ENCODE results near the gene MAPKAP1.

The MAPKAP1 gene

DNA sequence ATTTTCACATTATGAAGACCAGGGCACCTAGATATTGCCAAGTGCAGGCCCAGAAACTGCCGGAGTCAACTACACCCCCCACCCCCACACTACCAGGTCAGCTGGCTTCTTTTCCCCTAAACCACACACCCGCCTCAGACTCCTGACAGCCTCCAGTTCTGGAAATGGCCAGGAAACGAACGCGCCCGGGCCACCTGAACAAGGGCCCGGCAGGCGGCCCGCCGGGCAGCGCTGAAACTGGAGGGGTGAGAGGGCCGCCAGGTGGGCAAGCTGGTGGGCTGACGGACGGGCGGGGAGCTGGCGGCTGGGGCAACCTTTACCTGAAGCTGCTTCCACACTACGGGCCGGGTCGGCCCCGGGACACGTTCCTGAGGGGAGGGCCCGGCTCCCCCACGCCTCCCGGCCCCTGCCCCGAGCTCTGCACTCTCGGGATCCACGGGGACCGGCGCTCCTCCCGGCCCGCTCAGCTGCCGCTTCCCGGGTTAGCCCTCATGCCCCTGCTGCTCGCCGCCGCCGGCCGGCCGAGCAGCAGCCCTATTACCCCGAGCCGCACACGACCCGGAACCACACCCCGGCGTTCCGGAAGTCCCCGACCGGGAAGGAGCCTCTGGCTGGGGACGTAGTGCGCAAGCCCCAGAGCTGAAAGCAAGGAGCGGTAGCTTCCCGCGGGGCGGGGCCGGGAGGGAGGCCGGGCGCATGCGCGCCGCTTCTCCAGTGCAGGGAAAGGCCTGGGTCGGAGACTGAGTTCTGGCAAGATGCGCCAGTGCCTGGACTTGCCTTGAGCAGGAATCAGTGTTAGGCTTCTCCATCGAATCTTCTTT is at the start of gene MAPKAP1:
TSS of gene MAPKAP1 (minus strand) at position 558 of the 821 bp plus-strand sequence. CDS start 34,634 bp downstream, outside the sequence.
- DNase-seq: peak; percentile 91

DNA sequence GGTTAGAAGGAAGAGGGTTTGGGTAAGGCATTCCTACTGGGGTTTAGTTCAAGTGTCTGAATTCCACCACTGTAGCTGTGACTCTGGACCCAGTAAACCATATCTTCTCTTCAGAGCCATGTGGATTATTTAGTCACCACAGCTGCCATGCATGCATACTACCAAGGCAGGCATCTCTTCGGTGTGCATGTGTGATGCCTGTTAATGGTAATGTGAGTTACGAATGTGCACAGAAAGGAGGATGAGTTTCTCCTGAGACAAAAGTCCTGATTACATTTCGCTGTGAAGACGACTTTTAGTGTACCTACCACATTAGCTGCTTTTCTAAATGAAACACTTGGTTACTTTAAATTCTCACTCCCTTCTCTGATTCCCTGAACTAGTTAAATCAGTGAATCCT is 49.5 kb upstream of the MAPKAP1 start:
- DNase-seq: no peak

DNA sequence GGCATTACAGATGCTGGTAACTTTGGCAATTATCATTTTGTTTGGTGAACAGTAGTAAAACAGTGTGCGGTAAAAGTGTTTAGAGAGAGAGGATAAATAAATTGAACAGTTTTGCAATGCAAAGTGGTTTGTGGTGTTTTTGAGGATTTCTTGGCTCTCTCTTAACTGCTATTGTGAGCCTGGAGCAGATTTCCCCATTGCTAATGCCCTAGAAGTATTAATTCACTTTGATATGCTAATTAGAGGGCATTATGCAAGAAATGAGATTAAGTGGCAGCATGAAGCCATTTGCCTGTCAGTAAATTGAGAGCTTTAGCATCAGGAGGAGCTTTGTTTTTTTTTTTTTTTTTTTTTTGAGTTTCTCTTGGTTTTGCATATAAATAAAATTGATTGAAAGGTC is 48.3 kb upstream of the MAPKAP1 start:
- peak; percentile 24 for DNase-seq

DNA sequence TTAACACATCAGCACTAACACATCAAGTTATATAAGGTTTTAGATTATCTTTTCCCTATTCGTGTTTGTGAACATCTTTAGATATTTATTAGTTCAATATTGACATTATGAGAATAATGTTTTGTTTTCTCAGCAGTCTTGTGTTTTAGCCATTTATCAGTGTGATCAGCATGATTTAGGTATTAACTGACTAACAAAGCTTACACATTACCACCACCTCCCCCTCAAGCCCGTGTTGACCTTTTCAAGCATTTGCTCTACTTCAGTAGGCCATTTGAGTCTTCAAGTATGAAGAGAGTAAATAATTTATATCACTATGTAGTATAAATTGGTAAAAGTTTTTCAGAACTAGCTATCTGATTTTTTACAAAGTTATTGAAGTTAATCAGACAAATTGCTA is 47.1 kb upstream of the MAPKAP1 start:
- no peak for DNase-seq

DNA sequence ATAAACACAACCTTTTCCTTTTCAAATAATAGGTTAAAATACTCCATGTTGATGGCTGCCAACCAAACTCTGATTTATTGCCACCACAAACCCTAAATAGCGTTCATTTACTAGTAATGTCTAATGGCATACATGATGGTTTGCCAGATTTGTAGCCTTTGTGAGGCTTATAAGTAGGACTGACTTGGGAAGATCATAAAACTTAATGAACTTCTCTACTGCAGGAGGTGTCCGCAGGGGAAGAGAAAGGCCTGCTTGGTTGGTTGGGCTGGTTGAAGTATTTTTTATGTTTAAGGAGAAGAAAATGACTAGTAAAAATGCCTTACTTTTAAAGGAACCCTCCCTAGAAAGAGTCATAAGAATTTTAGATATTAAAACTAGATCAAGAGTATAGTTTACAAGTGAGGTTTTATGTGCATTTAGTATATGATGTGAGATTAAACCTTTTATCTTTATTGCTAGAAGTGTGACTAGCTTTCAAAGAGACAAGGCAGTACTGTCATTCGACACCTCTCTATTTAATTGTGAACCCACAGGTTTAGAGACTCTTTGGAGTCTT is 45.1 kb upstream of the MAPKAP1 start:
- DNase-seq: no peak

DNA sequence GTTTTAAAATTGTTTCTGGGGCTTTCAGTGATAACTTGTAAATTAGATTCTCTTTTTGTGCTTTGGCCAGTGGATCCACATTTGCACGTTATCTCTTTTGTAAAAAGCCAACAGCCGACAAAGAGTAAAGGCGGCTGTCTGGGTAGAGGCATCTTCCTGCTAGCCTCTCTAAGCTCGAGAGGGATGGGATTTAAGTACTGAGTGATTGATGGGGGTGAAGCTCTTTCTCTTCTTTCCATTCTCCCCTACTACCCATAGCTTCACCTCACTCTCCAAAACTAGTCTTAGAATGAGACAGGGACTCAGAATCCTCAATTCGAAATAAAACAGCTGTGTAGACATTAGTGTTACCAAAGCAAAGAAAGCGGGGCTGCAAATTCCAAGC is 43.6 kb upstream of the MAPKAP1 start:
- DNase-seq: no peak

DNA sequence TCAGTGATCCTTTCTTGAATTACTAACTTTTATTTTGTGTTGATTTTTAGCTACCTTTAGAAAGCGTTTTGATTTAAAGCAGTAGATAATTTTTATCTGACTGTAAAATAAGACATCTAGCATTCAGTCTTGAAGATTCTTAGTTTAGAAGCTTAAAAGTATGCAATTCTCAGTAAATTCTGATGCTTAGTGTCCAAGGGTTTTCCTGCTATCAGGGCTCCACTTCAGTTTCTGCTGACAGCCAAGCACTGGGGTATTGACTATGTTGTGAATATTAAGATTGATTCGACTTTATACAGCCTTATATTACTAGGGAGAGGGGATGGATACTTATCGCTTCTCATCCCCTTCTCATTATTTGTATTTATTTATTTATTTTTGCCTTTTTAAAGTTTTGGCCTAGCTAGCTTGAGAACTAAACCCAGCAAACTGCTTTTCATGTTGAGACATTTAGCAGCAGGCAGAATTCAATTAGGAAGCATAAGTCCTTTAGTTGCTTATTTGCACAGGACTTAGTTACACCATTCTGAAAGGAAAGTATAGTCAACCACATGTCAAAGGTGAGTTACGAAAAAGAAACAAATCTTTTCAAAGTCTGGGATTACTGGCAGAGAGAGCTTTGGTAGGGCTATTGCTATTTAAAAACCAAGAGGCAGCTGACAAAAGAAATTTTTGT is 43.1 kb upstream of the MAPKAP1 start:
- DNase-seq: no peak

DNA sequence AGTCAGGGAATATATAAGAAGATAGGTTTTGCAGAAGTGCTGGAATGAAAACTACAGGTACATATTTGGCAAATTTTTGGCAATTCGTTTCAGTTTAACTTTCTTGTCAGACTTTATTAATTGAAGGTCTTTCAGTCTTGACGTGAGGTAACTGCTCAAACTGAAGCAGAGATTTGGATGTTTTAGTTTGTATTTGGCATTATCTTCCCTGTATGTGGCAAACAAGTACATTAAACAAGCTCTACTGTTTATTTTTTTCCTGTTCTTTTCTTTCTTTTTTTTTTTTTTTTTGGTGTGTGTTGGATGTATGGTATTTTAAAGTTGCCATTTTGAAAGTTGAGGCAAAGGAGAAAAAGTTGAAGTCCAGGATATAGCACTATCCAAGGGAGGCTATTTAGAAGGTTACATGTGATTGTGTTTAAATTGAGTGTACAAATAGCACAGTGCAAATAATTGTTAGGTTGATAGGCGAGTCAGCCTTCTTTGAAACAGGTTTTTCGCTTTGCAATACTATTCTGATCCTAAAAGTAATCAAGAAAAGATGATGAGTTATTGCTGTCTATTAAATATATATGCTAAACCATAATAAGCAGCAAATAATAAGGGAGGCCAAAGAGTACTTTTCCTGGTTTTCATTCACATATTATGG is 42.4 kb upstream of the MAPKAP1 start:
- no peak for DNase-seq

DNA sequence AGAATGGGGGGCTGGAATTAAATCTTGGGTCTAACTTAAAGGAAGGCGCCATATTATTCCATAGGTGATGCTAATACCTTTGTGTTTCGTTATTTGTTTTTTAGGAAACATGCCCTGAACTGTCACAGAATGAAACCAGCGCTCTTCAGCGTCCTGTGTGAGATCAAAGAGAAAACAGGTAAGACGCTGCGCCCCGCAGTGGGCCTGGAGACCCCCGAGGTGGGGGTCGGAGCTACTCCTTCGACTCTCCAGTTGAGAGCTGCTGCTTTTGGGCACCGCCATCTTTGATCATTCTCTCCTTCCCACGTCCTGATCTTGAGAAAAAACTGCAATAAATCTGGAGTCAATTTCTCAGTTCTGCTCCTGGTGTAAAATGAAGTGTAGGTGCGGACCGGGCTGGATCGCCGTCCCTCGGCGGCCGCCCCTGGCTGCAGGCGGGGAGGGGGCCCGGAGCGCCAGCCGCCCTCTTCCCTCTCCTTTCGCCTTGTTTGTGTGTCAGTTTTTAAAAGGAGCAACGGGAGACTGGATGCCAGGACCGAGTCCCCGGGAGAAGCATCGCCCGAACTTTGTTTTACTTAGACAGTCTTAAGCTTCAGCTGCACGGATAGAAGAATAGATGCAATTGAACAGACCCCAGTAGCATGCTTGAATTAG is 41.6 kb upstream of the MAPKAP1 start:
- DNase-seq: no peak

DNA sequence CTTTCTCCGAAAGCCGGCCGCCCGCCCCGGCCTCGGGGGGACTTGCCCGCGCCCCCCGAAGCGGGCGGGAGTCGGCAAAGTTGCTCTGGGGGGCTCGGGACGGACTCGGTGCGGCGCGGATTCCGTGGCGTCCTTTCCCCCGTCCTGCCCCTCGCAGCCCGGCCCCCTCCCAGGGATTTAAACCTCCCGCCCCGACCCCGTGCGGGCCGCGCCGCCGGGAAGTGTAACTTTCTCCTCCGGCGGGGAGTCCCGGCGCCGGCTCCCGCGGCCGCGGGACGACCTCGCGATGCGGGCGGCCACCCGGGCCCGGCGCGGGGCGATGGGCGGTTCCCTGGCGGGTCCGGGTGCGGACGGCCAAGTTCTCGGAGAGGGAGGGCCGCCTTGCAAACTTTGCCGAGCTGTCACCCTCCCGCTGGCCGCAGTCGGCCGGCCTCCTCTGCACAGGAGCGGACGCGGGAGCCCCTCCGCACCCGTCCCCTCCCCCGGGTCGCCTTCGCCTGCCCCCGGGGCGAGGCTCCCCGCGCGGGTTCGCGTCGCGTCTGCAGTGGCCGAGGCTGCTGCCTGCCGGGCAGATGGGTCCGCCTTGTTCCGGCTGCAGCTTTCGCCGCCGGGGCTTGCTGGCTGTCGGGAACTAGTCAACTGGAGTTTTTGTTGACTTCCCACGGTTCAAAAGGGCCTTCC is 40.9 kb upstream of the MAPKAP1 start:
- DNase-seq: no peak

DNA sequence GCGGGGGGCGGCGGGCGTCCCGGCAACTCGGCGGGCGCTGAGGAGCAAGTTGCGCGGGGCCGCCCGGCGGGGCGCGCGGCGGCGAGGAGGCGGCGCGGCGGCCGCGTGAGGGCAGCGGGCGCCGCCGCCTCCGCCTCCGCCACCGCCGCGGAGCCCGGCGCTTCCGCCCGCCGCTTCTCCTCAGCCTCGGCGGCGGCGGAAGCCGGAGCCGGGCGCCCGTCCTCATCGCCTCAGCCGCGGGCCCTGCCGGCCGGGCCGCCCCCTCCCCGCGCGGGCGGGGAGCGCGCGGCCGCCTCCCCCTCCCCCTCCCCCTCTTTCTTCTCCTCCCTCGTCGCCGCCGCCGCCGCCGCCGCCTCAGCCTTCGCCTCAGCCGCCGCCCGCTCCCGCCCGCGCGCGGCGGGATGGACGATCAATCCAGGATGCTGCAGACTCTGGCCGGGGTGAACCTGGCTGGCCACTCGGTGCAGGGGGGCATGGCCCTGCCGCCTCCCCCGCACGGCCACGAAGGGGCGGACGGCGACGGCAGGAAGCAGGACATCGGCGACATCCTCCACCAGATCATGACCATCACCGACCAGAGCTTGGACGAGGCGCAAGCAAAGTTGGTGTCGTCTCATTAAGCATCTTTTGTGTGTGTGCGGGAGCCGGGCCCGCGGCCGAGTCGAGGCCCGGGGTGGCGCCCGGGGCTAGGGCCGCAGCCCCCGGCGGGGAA is 40.2 kb upstream of the MAPKAP1 start, which contains the start of gene PBX3:
TSS of gene PBX3 (plus strand) at position 321 of the 712 bp plus-strand sequence.
- peak; percentile 49 for DNase-seq

DNA sequence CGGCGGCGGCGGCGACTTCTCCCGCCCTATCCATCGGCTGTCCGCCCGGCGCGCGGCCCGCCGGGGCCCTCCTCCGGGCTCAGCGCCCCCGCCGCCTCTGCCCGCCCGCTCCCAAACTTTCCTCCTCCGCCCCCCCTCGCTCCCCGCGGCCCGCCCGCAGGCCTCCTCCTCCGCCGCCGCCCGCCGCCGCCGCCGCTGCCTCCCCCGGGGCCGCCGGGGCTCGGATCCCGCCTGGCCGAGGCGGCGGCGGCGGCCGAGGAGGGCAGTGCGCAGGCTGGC is 39.7 kb upstream of the MAPKAP1 start:
- DNase-seq: no peak

DNA sequence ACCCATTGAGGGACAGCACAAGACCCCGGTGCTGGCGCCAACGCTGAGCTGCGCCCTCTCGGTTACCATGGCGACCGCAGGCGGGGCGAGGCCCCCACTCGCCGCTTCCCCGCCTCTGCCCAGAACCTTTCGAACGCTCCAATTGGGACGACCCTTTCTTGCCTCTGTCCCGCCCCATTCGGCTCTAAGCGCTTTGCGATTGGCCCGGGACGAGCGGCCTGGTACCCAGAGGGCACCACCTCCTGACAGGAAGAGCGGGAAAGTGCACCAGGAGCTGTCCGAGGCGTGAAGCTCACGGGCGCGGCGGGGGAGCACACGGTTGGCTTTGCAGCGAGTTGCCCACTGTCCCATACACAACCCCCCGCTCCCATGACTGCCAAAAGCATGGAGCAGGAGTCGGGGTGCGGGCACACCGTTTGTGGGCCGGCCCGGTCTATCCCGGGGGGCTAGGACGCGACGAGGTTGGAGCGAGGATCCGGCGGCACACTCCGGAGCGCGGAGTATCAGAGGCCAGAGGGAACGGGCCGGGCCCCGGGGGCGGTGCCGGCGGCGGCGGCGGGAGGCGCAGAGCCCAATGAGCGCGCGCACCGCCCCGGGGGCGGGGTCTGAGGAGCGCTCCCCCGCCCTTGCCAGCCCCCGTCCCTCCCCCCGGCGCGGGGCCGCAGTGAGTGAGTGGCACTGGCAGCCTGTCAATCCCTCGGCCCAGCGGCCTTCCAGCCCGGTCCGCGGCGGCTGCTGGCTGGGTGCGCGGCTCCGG is 39.2 kb upstream of the MAPKAP1 start:
- peak; percentile 98 for DNase-seq

DNA sequence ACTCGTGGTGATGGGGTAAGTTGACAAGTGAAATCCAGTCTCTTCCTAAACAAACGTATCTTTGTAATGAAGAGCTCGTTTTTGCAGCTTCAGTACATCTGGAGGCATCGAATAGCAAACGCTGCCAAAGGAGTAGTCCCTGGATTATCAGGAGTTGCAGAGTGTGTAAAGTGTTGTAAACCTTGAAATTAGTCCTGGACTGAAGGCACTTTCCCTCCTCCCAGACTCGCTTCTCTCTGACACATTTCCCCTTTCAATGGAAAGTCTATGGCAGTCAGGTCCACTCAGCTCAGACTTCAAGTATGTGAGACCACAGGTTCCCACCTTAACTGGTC is 38.6 kb upstream of the MAPKAP1 start:
- DNase-seq: no peak

DNA sequence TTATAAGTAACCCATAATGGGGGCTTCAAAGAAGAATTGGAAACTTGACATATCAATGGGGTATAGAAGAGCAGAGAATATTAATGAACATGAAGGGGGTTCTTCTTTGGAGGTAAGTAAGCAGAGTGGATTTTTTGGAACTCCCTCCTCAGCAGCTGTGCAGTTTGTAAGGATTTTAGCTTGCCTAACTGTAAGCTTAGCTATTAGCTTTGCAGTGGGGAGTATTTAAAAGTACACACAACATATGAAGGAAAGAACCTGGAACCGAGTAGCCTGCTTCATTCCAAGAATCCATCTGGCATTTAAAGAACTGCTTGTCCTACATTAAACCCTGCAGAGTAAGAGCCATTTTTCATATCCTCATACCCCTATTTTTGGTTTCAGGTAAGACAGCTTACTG is 38.0 kb upstream of the MAPKAP1 start:
- DNase-seq: no peak

DNA sequence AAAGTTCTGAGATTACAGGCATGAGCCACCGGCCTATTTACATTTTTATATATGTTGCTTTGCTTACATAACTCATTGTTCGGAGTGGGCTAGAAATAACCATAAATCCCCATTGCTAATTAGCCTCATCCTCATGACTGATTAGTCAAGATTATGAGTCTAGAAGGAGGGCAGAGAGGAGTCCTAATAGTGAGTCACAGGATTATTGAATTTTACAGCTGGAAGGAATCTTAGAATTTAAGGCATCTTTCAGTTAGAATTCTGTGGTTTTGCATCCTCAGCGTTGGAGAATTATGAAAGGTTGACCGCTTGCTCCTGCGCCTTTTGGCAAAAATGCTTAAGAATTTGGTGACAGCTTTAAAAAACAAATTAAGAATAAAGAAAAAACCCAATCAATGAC is 37.6 kb upstream of the MAPKAP1 start:
- no peak for DNase-seq

DNA sequence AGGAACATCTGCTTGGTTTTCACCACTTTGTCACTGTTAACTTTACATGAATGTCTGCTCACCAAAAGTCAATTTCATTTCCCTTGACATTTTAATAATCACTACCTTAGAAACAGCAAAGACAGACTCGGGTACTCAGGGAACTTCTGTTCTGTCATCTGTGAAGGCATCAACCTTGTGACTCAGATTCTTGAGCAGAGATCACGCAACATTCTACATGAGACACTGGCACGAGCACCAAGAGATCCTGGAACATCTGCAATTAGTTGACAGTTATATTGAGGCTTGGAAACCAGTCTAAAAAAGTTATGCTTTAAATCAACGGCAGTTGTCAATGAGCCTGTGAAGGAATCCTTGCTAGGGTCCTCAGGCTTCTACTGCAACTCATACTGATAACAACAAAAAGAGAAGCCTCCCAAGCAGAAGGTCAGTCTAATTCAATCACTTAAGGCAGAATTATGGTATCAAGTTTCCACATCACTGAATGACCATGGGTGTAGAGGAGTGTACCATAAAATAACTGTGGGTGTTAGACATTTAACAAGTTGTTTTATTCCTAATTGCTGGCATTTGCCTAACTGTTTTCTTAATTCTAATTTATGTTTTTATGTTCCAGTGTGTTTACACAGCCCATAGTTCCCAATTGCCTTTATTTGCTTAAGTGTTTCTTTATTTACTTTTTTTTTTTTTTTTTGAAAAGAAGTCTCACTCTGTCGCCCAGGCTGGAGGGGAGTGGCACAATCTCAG is 36.8 kb upstream of the MAPKAP1 start:
- no peak for DNase-seq

DNA sequence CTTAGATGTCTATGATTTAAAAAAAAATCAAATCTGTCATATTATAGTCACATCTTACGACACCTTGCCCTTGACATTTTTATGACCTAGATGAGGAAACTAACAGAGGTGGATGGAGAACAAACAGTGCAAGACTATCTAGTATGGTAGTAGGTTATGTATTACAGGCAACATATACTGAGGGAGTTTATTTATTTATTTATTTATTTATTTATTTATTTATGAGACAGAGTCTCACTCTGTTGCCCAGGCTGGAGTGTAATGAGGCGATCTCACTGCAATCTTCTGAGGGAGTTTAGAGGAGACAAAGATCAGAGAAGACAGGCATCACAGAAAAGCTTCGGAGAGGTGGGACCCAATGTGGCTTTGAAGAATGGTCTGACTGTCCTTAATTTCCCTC is 35.6 kb upstream of the MAPKAP1 start:
- DNase-seq: no peak

DNA sequence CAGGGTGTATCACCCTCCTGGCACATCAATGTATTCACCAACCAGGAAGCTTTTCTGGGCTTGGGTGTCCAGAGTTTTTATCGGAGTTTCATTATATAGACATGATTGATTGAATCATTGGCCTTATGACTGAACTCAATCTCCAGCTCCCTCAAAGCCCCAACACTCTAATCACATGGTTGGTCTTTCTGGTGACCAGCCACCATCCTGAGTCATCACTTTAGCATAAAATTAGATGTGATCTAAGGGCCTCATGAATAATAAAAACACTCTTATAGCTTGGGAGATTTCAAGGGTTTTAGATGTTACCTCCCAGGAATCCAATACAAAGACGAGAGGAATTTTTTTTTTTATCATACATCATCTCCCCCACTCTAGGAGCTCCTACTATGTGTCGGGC is 32.4 kb upstream of the MAPKAP1 start:
- DNase-seq: no peak

DNA sequence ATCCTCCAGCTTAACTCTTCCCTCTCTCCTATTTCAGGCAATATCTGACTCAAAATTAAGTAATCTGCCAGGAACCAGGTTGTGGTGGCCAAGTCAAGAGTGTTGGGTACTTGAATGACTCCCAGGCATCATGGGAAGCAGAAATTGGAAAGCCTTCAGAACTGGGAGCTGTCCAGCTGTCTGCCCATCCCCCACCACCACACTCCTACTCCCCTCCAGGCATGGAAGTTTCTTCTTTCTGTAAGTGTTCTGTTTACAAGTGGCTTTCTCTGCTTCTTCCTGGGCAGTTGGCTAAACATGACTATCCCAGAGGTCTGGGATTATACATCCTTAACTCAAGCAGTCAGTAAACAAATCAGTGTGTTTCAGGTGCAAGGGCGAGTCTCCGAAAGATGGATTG is 25.6 kb upstream of the MAPKAP1 start:
- DNase-seq: no peak

DNA sequence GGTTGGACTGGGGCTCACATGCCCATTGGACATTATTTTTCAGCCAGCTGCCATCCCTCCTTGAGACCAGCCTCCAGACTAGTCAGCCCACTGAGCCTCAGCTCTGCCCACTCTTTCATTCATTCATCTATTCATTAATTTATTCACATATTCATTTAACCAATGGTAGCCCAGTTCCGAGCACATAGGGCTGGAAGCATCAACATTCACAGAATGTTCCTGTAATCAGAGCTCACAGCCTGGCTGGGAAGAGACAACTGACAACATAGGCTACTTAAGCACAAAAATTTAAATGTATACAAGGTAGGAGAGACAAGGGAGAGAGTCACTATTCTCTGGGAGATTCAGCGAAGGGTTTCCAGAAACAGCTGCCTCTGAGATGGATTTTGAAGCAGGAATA is 23.2 kb upstream of the MAPKAP1 start:
- DNase-seq: no peak
